Measurements from ENCODE around the gene AIDA.

DNA sequence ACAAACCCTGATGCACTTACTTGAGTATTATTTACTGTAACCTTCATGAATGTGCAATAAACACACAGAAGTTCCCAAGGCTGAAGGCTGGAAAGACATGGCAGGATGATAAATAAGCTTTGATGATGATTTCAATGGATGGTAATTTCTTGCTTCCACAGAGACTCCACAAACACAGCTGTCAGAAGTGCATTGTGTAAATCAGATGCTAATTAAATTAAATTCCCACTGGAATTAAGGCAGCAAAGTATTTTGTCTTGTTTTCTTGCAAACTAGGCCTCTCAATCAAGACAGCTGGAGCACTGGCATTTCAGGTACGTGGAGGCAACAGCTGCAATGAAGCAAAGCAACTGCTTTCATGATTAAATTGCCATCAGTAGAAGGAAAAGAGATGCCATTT lies 48.8 kb upstream of the AIDA start:
- TF ChIP-seq, protein P1, sequence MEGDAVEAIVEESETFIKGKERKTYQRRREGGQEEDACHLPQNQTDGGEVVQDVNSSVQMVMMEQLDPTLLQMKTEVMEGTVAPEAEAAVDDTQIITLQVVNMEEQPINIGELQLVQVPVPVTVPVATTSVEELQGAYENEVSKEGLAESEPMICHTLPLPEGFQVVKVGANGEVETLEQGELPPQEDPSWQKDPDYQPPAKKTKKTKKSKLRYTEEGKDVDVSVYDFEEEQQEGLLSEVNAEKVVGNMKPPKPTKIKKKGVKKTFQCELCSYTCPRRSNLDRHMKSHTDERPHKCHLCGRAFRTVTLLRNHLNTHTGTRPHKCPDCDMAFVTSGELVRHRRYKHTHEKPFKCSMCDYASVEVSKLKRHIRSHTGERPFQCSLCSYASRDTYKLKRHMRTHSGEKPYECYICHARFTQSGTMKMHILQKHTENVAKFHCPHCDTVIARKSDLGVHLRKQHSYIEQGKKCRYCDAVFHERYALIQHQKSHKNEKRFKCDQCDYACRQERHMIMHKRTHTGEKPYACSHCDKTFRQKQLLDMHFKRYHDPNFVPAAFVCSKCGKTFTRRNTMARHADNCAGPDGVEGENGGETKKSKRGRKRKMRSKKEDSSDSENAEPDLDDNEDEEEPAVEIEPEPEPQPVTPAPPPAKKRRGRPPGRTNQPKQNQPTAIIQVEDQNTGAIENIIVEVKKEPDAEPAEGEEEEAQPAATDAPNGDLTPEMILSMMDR (conservative IDR thresholded peaks at IDR 0.05; ENCODE audit: low read length): no peak
- no peak for TF ChIP-seq EZH2phosphoT487 (IDR thresholded peaks at IDR 0.05; ENCODE audit: borderline replicate concordance, low read depth, low read length)
